DND-41 (cell line): ENCODE results near the gene TRIP10.
"Not testable (repeated sequence)": the region's sequence is repeated elsewhere in the genome, so short reads cannot be mapped to it uniquely, and the experiment has no call there.

ENCODE experiments used
- ATAC-seq: fragments of 200-7000 bp; cut with Tn5 transposase; 3 replicates; pipeline ENCODE4 v1.9.1; 2021; ENCODE audit warnings: low read depth; ENCODE audit not compliant: insufficient read depth
- DNase-seq: peaks from one replicate; pipeline ENCODE4 v3.0.0-alpha.2; 2020
- H2AFZ ChIP-seq: 2 replicates; pipeline ENCODE4 v1.6.0; 2012; ENCODE audit warnings: low read depth, low read length
- H3K27ac ChIP-seq: 2 replicates; pipeline ENCODE4 v1.5.1; 2012; ENCODE audit warnings: low read length, inconsistent platforms
- H3K27me3 ChIP-seq: fragments of 200-600 bp; sonication (generic); 2 replicates; pipeline ENCODE4 v1.6.0; 2012; ENCODE audit warnings: low read length, mild to moderate bottlenecking, inconsistent platforms; ENCODE audit not compliant: insufficient read depth, poor library complexity
- H3K36me3 ChIP-seq: 2 replicates; pipeline ENCODE4 v1.5.1; 2012; ENCODE audit warnings: low read length, inconsistent platforms; ENCODE audit not compliant: insufficient read depth
- H3K4me1 ChIP-seq: 2 replicates; pipeline ENCODE4 v1.5.1; 2012; ENCODE audit warnings: mild to moderate bottlenecking, low read length; ENCODE audit not compliant: insufficient read depth
- H3K4me2 ChIP-seq: 2 replicates; pipeline ENCODE4 v1.6.0; 2012; ENCODE audit warnings: mild to moderate bottlenecking, moderate library complexity, low read length, inconsistent platforms; ENCODE audit not compliant: insufficient read depth
- H3K4me3 ChIP-seq, 2 experiments: fragments of 200-600 bp in 1 of 2; shearing (Covaris generic) in 1 of 2; 2 replicates each; pipeline ENCODE4 v1.5.1; 2012 to 2016; ENCODE audit warnings: inconsistent platforms in 2 of 2, low read length in 2 of 2, mild to moderate bottlenecking in 2 of 2, low read depth in 1 of 2, moderate library complexity in 1 of 2
- H3K79me2 ChIP-seq: 2 replicates; pipeline ENCODE4 v1.6.0; 2012; ENCODE audit warnings: low read length, inconsistent platforms; ENCODE audit not compliant: insufficient read depth
- H3K9ac ChIP-seq: 2 replicates; pipeline ENCODE4 v1.6.0; 2012; ENCODE audit warnings: low read depth, mild to moderate bottlenecking, inconsistent platforms, low read length, moderate library complexity
- H3K9me3 ChIP-seq: 2 replicates; pipeline ENCODE4 v1.5.1; 2012; ENCODE audit warnings: low read length, moderate library complexity, mild to moderate bottlenecking, inconsistent platforms; ENCODE audit not compliant: insufficient read depth, severe bottlenecking
- H4K20me1 ChIP-seq: 2 replicates; pipeline ENCODE4 v1.6.0; 2012; ENCODE audit warnings: low read length; ENCODE audit not compliant: insufficient read depth
- EZH2 ChIP-seq: IDR thresholded peaks from 3 replicates; pipeline ENCODE4 v1.6.1; 2012; ENCODE audit warnings: borderline replicate concordance, low read depth, mild to moderate bottlenecking, moderate library complexity, low read length, inconsistent platforms; ENCODE audit not compliant: severe bottlenecking
- TF ChIP-seq, protein P1 (sequence below): IDR thresholded peaks from 2 replicates; pipeline ENCODE4 v1.5.1; 2012; ENCODE audit warnings: borderline replicate concordance, low read length, moderate library complexity, mild to moderate bottlenecking; ENCODE audit not compliant: poor library complexity, severe bottlenecking; ENCODE audit errors: extremely low read depth

Gene TRIP10

DNA sequence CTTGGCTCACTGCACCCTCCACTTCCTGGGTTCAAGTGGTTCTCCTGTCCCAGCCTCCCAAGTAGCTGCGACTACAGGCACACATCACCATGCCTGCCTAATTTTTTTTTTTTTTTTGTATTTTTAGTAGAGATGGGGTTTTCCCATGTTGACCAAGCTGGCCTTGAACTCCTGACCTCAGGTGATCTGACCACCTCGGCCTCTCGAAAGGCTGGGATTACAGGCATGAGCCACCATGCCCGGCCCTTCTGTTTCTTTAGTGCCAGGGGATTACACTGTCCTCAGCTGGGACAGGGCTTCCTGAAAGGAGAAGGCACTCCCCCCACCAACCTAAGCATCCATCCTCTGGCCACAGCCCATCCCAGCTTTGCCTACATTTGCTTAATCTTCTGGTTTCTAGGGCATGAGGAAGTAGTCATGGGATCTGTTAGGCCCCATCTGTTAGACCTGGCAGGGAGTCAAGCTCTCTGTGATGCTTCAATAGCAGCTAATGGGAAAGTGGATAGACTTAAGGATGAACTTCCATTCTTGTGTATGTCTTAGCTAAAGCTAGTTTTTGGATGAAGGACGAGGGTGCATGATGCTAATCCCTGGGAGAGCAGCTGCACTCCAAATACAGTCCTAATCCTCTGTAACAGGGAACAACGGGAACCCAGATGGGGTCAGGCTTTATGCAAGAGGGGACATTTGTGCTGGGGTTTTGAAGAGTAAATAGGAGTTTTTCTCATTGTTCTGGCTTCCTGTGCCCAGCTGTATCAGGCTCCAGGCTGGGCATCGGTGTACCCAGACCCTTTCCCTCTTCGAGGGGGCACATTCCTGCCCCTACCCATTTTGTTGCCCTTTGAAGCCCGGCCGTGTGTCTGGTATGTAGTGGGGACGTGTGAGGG is 35.6 kb downstream of the TRIP10 start:
- Histone ChIP-seq H2AFZ (no peak overlapping the region), H3K4me1 (peaks cover 26% of the 10 kb centered on the region), H3K79me2 (peaks cover 71% of the 10 kb centered on the region), H3K9me3 (no peaks in the 10 kb centered on the region), H3K36me3 (peaks cover 17% of the 10 kb centered on the region), H3K4me3 (no peak overlapping the region), H3K27ac (no peak overlapping the region), H3K27me3 (no peaks in the 10 kb centered on the region), H3K4me2 (peak overlapping the region; percentile 15), H3K9ac (no peak overlapping the region), H4K20me1 (peaks cover 30% of the 10 kb centered on the region)
- no peak for ATAC-seq
- TF ChIP-seq, protein P1, sequence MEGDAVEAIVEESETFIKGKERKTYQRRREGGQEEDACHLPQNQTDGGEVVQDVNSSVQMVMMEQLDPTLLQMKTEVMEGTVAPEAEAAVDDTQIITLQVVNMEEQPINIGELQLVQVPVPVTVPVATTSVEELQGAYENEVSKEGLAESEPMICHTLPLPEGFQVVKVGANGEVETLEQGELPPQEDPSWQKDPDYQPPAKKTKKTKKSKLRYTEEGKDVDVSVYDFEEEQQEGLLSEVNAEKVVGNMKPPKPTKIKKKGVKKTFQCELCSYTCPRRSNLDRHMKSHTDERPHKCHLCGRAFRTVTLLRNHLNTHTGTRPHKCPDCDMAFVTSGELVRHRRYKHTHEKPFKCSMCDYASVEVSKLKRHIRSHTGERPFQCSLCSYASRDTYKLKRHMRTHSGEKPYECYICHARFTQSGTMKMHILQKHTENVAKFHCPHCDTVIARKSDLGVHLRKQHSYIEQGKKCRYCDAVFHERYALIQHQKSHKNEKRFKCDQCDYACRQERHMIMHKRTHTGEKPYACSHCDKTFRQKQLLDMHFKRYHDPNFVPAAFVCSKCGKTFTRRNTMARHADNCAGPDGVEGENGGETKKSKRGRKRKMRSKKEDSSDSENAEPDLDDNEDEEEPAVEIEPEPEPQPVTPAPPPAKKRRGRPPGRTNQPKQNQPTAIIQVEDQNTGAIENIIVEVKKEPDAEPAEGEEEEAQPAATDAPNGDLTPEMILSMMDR = no peak
- TF ChIP-seq EZH2 = no peak
- no peak for DNase-seq

DNA sequence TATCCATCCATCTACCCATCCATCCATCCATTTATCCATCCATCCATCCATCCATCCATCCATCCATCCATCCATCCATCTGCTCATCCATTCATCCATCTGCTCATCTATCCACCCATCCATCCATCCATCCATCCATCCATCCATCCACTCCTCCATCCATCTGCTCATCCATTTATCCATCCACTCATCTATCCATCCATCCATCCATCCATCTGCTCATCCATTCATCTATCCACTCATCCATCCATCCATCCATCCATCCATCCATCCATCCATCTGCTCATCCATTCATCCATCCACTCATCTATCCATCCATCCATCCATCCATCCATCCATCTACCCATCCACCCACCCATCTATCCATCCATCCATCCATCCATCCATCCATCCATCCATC is 36.6 kb downstream of the TRIP10 start:
- not testable (repeated sequence) for H3K27ac ChIP-seq, H3K4me2 ChIP-seq, H3K27me3 ChIP-seq, DNase-seq, ATAC-seq, H3K9ac ChIP-seq, H2AFZ ChIP-seq, H3K4me3 ChIP-seq, H3K9me3 ChIP-seq
- Histone ChIP-seq H3K79me2 (peaks cover 80% of the 10 kb centered on the region), H3K36me3 (peaks cover 23% of the 10 kb centered on the region), H3K4me1 (peaks cover 26% of the 10 kb centered on the region), H4K20me1 (peaks cover 33% of the 10 kb centered on the region)

DNA sequence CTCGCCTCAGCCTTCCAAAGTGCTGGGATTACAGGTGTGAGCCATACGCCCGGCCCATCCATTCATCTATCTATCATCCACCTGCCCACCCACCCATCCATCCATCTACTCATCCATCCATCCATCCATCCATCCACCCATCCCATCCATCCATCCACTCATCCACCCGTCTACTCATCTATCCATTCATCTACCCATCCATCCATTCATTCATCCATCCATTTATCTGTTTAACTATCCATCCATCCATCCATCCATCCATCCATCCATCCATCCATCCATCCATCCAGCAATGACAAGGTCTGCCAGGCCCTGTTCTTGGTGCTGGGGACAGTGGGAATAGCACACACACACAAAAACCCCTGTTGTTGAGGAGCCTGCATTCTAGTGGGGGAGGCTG is 37.5 kb downstream of the TRIP10 start:
- peaks cover 89% of the 10 kb centered on the region for H3K79me2 ChIP-seq
- ATAC-seq (no peak), DNase-seq (no peak)
- H3K27me3 ChIP-seq = no peaks in the 10 kb centered on the region
- no peaks in the 10 kb centered on the region for H3K9me3 ChIP-seq
- 0 out of 2 replicates have a peak overlapping the region, but pooled peaks have one; percentile 20 for H3K4me2 ChIP-seq
- no peak overlapping the region for H3K4me3 ChIP-seq
- no peak overlapping the region for H3K9ac ChIP-seq
- peaks cover 24% of the 10 kb centered on the region for H3K4me1 ChIP-seq
- peaks cover 32% of the 10 kb centered on the region for H3K36me3 ChIP-seq
- H3K27ac ChIP-seq = no peak overlapping the region
- TF ChIP-seq, protein P1 = no peak
- H2AFZ ChIP-seq = no peak overlapping the region
- peaks cover 33% of the 10 kb centered on the region for H4K20me1 ChIP-seq

DNA sequence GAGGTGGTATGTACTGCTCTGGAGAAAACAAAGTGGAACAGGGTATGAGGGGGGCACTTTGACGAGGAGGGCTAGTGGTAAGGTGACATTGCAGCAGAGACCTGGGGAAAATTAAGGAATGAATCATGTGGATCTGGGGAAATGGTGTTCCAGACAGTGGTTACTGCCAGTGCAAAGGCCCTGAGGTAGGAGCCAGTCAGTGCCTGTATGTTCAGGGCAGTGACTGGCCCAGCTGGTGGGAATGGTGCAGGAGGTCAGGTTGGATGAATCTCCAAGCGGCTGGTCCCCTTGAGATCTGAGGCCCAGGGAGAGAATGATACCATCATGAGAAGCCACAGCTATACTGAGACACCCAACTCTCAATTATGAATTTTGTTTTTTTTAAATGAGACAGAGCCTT is 38.0 kb downstream of the TRIP10 start:
- peaks cover 92% of the 10 kb centered on the region for H3K79me2 ChIP-seq
- no peaks in the 10 kb centered on the region for H3K27me3 ChIP-seq

More for the DNA sequence above, 38.0 kb downstream of the TRIP10 start:
- TF ChIP-seq, protein P1 = no peak
- no peak for TF ChIP-seq EZH2
- H3K9ac ChIP-seq = no peak overlapping the region
- peaks cover 19% of the 10 kb centered on the region for H3K4me1 ChIP-seq
- no peak overlapping the region for H3K4me3 ChIP-seq
- ATAC-seq (no peak), DNase-seq (no peak)
- H3K27ac ChIP-seq = no peak overlapping the region
- H2AFZ ChIP-seq = no peak overlapping the region
- peaks cover 32% of the 10 kb centered on the region for H3K36me3 ChIP-seq
- no peaks in the 10 kb centered on the region for H3K9me3 ChIP-seq
- H4K20me1 ChIP-seq = peaks cover 33% of the 10 kb centered on the region
- no peak overlapping the region for H3K4me2 ChIP-seq
